Occipital lobe (tissue), 2 donors: Measurements from ENCODE around the gene OGG1. TPM values are rescaled to one million over a fixed set of nuclear protein-coding genes. Genes with fewer than 3 reads are reported as not detected.

Experiments
- DNase-seq: peaks from one replicate; lab custom pipeline; 2025; lab: John Stamatoyannopoulos, UW
- total RNA-seq: library from RNA; depleted of rRNA; stranded (reverse); fragments of >200 nt; gene quantifications from one replicate; pipeline ENCODE4 v1.2.3, GENCODE V29; 2014

The OGG1 gene
- total RNA-seq, 1 donor from 2014 or later: 61.3 TPM

DNA sequence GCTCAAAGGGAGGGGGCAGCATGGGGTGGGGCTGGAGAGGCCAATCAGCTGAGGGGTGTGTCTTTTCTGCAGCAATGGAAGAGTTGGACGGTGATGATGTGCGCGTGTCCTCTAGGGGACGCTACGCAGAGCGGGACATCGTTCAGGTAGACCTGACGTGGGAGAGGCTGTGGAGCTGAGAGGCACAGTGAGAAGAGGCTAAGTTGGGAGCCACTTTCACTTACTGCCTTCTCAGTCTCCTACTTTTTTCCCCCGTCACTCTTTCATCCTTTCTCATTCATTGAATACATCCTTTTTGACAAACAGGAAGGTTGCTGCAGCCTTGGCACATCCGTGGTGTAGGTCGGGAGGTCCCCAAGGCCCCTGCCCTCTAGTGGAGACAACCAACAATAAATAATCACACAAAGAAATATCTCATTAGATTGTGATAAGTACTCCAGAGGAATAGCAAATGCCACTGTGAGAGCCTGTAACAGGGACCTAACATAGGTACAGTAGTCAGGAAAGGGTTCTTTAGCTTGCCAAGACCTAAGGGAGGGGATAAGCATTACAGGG is 22.6 kb upstream of the OGG1 start:
- DNase-seq: no peak

DNA sequence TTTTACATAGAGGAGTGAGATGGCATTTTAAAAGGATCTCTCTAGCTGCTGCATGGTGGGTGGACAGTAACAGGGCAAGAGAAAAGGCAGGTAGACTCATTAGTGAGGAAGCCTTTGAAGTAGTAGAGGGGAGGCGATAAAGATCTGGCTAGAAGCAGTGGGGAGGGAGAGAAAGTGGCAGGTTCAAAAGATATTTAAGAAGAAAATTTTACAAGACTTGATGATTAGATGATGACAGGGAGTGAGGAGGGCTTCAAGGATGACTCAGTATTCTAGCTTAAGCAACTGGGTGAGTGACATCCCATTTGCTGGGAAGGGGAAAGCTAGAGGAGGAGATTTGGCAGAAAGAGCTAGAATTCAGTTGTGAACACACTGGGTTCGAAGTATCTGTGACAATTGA is 22.0 kb upstream of the OGG1 start:
- DNase-seq: no peak

DNA sequence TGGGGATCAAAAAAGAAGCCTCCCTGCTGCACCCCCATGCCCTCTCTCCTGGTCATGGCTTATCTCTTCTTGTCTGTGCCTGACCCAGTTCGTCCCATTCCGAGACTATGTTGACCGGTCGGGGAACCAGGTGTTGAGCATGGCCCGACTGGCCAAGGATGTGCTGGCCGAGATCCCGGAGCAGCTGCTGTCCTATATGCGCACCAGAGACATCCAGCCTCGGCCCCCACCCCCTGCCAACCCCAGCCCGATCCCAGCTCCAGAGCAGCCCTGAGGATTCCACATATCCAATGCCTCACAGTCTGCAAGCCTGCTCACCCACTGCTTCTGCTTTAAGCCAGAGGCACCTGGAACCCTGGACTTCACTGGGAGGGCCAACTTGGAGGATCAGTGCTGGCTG is 20.3 kb upstream of the OGG1 start:
- no peak for DNase-seq

DNA sequence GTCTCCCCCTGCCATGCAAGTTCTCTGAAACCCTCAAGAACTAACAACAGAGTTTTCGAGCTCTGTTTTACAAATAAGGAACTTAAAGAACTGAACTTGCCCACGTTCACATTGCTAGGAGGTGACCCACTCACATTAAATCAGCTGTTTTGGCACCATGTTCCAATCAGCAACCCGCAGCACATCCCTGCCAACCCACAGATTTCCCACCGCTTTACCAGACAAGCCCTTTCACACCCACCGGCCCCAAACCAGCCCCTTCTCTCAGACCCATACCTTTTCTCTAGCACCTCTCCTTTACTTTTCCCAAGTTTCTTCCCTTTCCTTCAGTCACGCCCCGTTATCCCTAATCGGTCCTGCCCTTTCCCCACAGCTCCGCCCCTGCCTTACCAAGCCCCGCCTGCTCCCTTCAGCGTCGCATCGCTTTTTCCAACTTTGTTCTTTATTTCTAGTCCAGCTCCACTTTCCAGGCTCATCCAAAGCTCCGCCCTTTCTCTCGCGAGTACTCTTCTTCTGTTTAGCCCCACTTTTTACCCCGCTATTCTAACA is 19.0 kb upstream of the OGG1 start:
- no peak for DNase-seq

DNA sequence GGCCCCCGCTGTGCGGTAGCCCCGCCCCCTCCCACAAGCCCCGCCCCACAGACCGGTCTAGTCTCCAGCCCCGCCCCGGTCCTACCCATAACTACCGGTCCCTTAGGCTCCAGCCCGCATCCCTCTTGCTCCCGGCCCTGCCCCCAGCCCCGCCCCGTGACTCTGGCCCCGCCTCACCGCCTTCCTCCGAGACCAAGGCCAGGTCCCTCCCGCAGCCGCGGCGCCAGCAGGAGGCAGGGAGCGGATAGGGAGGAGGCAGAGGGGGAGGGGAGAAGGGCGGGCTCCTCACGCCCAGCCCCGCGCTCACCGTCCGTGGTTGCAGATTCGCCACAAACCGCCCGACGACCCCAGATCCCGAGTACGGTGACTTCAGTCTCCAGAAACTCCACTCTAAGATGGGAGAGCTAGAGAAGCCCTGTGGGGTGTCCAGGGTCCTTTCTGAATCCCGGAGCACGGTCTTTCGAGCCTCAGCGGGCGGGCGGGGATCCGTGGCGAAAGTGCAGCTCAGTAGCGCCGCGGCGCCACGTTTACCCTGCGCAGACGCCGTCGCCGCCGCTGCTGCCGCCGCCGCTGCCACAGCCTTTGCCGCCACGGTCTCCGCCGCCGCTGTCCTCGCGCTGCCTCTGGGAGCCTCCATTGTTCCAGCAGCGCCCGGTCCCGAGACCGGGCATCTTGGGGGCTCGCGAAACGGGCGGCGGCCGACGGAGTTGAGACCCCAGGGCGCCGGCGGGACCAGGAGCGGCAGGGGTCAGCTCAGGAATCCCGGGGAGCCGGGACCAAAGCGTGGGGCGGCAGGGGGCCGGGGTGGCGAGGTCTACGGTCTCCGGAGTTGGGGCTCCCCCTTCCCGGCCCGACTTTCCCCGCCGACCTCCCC is 18.3 kb upstream of the OGG1 start, which contains the start of gene BRPF1:
BRPF1 (plus strand) TSS at position 530 of the 874 bp plus-strand sequence. CDS start 2,406 bp downstream, outside the sequence.
- DNase-seq: peak; percentile 100

DNA sequence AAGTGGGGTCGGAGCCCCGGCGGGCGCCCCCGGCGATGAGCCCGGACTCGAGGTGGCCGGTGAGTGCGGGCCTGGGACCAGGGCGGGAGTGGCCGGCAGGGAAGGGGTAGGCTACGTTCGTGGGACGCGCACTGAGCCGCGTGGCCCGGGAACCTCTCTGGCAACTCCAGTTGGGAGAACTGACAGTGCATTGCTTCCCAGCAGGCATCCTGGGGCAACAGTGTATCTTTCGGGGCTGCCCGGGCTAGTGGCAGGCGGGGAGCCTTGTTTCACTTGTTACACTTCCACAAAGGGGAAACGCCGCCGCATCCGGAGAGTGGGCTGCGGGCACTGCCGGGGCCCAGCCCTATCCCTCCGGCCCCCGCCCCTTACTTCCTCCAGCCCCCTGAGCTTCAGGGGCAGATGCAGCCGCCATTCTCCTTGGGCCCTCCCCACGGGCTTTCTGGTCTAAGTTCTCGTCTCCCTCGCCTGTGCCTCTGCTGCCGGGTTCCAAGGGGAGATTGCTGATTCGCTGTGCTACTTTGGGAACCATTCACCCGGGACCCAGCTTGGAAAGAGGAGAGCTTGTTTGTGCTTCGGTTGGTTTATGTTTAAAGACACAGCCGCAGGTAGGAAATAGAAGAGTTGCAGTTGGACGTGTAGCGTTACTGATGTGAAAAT is 17.5 kb upstream of the OGG1 start:
- no peak for DNase-seq

DNA sequence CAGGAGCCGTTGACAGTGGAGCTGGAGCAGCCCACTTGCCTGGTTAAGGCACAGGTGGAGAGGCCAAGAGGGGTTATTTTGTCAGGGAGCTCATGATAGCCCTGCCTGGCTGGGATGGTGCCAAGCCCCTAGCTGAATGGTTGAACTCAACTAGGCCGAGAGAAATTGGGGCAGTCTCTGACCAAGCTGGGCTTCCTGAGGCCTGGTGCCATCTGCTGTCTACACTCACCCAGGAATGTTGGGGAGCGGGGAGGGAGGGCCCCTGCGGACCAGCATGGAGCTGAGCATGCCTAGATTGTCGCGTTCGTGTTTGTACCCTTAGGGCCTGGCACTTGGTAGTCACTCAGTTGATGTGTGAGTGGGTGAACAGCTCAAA is 17.0 kb upstream of the OGG1 start:
- DNase-seq: no peak

DNA sequence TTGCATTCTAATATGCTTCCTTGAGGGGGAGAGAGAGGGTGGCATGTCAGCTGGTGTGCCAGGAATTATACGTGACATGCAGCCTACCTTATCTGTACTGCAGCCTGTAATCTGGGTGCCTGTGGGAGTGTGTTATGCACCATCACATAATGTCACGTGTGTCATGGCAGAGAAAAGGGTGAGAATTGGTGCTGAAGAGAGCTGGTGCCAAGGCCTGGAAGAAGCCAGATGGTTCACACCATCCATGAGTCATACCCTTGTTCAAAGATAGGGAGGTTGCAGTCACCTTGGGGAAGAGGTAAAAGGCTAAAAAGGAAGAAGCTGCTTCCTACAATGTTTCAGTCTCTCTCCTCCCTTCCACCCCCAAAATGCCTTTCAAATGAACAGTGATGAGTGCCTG is 12.9 kb upstream of the OGG1 start:
- peak; percentile 38 for DNase-seq

DNA sequence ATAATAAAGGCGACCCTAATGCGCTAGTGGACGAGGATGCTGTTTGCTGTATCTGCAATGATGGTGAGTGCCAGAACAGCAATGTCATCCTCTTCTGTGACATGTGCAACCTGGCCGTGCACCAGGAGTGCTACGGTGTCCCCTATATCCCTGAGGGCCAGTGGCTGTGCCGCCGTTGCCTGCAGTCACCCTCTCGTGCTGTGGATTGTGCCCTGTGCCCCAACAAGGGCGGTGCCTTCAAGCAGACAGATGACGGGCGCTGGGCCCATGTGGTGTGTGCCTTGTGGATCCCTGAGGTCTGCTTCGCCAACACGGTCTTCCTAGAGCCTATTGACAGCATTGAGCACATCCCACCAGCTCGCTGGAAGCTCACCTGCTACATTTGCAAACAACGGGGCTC is 10.6 kb upstream of the OGG1 start:
- no peak for DNase-seq

DNA sequence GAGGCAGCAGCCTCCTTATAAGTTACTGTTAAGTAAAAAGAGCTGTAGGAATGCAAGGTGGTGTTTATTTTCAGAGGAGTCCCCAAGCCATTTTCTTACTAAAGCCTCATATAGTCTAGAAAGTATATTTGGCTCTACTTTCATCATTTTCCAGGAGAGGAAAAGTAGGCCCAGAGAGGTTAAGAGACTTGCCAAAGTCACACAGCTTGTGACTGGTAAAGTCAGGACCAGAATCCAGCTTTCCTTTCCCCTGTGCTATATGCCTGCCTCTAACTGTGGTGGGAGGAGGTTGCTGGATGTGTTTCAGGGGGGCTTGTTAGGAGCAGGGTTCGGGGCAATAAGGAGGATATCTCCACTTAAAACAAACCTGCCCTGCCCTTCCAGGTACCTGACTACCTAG is 7.2 kb upstream of the OGG1 start:
- no peak for DNase-seq

DNA sequence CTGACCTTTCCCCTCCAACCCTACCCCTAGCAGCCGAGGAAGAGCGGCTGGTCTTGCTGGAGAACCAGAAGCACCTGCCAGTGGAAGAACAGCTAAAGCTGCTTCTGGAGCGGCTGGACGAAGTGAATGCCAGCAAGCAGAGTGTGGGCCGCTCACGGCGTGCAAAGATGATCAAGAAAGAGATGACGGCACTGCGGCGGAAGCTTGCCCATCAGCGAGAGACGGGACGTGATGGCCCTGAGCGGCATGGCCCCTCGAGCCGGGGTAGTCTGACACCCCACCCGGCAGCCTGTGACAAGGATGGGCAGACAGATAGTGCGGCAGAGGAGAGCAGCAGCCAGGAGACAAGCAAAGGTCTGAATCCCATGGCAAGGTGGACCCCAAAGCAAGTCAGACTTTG is 6.2 kb upstream of the OGG1 start:
- no peak for DNase-seq

DNA sequence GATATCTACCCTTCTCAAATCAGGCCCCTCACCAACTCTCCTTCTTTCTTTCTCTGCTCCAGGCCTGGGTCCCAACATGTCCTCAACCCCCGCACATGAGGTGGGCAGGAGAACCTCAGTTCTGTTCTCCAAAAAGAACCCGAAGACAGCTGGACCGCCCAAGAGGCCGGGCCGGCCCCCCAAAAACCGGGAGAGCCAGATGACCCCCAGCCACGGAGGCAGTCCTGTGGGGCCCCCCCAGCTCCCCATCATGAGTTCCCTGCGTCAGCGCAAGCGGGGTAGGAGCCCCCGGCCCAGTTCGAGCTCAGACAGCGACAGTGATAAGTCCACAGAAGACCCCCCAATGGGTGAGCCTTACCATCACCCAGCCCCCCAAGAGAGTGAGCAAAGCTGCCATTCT is 5.6 kb upstream of the OGG1 start:
- no peak for DNase-seq

DNA sequence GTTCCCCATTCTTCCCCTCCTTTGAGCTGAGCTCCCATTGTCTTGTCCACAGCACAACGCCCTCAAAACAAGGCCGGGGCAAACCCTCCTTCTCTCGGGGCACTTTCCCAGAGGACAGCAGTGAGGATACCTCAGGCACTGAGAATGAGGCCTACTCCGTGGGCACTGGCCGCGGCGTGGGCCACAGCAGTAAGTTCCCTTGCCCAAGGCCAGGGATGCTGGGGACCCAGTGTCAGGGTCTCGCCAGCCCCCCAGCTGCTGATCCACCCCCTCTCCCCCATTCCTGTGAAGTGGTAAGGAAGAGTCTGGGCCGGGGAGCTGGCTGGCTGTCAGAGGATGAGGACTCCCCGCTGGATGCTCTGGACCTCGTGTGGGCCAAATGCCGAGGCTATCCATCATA is 4.2 kb upstream of the OGG1 start:
- no peak for DNase-seq

DNA sequence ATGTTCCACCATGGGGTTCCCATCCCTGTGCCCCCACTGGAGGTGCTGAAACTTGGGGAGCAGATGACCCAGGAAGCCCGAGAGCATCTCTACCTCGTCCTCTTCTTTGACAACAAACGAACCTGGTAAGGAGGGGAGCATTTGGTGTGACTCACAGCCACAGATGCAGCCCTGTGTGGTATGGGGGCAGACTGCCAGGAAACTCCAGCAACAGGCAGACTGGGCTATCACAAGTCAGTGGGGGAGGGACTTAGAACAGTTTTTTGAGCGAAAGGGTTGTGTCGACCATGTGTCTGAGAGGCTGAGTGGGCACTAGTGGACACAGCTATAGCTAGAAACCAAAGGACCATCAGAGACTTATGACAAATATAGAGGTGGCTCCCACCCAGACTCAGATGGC is 3.4 kb upstream of the OGG1 start:
- DNase-seq: peak; percentile 38

DNA sequence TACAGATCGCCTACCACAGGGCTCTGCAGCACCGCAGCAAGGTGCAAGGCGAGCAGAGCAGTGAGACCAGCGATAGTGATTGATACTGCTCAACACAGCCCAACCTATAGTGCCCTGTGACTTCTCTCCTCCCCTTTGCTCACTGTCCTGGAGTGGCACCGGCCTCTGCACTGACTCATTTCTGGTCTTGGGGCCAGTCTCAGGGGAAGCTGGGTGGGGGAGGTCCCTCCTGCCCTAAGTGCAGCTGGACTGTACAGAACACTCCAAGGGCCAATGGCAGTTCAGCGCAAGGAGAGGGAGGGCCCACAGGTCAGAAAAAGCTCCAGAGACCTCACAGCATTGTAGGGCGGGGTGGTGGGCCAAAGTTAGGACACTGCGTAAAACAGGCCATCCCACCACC is 2.5 kb upstream of the OGG1 start:
- DNase-seq: no peak

DNA sequence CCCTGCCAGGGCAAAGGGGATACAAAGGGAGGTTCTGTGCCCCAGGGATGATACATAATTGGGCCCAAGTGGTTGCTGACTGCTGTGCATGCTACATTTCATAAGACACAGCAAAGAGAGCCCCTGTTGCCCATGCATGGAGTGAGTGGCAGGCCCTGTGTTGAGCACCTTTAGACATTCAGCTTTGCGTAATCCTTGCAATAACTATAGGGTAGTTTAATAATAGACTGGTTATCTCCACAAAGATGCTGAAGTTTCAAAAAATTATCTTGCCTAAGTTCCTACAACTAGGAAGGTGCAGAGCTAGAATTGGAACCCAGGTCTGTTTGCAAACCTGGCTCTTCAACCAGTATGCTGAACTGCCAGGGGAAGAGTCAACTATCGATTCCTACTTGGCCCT is 1.7 kb upstream of the OGG1 start:
- DNase-seq: no peak

DNA sequence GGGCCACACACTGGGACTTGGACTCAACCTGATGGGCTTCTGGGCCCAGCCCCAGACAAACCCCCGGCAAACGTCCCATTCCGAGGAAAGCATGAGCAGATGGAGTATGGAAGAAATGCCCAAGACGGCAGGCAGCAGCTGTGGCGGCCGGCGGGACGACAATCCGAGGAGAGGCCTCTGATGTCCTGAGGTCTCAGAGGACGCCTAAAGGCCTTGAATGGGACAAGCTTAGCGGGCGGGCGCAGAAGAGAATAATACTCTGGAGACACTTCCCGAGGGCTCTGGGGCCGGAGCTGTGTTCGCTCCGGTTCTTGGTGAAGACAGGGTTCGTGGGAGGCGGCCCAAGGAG is 482 bp upstream of the OGG1 start:
- DNase-seq: no peak

DNA sequence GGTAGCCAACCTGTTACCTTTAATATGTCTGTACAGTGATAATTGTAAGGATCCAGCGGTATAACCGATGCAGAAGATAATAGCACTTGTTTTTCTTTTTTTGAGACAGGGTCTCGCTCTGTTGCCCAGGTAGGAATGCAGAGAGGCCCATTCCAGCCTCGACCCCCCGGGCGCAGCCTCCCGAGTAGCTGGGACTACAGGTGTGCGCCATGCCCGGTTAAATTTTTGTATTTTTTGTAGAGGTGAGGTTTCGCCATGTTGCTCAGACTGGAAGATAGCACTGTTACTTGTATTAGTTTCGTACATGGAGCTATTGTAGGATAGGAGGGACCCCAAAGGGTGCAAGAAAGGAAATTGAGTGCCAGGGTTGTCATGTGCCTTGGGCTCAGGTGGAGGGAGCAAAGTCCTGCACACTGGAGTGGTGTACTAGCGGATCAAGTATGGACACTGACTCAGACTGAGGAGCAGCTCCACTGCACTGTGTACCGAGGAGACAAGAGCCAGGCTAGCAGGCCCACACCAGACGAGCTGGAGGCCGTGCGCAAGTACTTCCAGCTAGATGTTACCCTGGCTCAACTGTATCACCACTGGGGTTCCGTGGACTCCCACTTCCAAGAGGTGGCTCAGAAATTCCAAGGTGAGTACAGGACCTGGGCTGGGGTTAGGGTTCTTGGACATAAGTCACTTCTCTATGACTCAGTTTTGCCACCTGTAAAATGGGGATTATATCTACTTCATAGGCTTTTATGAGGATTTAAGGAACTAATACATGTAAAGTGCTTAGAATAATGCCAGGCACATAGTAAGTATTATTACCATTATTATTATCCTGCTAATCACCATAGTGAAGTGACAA is 1.0 kb downstream of the OGG1 start:
- no peak for DNase-seq

DNA sequence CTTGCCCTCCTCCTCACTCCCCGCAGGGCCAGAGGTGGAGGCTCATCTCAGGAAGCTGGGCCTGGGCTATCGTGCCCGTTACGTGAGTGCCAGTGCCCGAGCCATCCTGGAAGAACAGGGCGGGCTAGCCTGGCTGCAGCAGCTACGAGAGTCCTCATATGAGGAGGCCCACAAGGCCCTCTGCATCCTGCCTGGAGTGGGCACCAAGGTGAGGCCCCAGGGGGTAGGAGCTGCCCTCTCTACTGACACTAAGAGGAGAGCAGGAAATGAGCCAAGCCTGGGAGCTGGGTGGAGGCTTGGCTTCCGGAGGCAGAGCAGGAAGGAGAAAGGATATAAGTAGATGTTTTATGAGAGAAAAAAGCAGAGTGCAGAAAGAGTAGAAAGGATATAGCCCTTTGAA is 4.9 kb downstream of the OGG1 start:
- no peak for DNase-seq

DNA sequence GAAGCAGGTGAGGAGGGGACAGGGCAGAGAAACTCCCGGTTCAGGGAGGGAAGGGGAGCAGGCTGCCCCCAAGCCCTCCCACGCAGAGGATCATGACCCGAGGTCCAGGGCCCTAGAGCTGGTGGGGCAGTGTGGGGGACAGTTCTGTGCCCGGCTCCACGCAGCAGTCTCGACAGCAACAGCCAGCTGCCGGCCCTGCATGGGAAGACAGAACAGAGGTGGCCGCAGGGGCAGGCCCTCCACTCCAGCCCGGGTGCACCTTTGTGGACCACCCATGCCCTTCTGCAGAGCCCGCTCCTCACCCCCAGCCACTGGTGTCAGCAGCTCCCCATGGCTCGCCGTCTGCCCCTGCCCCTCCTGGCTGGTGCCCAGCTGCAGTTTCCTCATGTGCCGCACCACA is 7.7 kb downstream of the OGG1 start:
- no peak for DNase-seq

DNA sequence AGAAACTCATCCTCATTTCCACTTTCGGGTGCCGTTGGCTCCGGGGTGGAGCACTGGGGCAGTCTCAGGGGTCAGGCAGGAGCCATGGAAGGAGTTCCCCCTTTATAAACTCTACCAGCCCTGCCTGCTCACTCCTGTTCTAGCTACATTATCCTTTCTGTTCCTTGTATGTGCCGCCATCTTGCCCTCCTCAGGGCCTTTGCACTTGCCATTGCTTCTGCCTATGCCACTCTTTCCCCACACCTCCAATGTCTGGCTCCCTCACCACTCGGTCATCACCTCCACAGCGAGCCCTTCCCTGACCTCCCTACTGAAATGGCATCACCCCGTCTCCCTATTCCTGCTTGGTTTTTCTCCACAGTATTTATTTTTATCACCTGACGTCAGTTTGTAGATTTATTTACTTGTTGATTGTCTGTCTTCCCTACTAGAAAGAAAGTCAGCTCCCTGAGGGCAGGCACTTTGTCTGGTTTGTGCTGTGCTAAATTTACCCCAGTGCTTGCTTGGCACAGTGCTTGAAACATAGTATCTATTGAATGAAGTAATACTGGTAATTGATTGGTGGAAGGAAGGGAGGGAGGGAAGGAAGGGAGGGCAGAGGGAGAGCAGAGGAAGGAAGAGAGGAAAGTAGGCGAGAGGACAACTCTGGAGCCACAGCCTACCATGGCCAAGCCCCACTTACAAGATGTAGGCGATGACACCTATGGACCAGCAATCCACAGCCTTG is 11.2 kb downstream of the OGG1 start:
- no peak for DNase-seq
